HG03135 (cell line): Measurements from ENCODE around the gene TEX14.
"Not testable (repeated sequence)": the region's sequence is repeated elsewhere in the genome, so short reads cannot be mapped to it uniquely, and the experiment has no call there.

ENCODE experiments used
- ATAC-seq: cut with Tn5 transposase; IDR thresholded peaks from one replicate; pipeline ENCODE4 v1.9.1; 2021; ENCODE audit warnings: mild to moderate bottlenecking, moderate library complexity; ENCODE audit not compliant: unreplicated experiment

The TEX14 gene

DNA sequence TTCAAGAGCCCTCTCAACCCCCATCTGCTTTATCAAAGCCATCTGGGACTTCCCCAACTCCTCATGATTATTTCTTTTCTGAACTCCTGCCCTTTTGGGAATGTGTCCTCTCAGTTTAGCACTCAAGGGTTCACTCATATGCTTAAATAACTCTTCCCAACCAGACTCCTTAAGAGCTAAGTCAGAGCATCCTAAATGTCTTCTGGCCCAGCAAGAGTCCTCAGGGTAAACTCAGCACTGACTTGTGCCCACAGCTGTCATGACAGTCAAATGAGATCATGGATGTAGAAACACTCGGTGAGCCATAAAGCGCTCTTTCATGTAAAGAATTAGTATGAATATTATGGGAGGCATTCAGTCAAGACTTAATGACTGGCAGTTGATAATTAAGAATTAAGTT, 85.9 kb downstream of the TEX14 start:
- no peak for ATAC-seq

DNA sequence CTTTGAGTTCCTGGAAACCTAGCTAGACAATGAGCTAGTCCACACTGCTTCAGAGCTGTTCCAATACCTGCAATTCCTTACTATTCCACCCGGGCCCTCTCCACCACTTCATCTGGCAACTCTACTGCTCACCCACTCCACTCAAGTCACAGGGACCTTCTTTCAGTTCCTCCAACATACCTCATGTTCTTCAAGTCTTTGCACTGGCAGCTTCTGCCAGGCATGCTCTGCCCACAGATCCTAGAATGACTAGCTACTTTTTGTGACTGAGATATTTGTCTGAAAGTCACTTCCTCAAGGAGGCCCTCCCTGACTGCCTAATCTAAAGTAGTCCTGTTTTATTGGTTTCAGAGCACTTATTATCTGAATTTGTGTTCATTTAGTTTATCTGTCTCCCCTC, 86.4 kb downstream of the TEX14 start:
- ATAC-seq: no peak

DNA sequence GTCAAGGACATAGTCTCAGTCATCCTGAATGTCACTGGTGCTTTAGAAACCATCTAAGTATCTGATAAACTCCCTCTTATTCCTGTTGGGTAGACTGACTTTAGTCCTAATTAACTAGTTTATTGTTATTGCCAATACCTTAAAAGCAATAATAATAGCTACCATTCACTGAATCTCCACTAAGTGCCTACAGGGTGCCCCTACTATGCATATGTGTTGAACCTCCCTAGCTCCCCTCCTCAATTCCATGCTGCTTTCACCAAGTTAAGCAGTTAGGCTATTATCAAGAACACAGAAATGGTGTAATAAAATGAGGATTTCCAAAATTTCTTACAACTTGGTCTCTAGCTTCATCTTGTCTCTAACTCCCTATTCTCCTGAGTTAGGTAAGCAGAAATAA, 89.9 kb downstream of the TEX14 start:
- ATAC-seq: no peak

DNA sequence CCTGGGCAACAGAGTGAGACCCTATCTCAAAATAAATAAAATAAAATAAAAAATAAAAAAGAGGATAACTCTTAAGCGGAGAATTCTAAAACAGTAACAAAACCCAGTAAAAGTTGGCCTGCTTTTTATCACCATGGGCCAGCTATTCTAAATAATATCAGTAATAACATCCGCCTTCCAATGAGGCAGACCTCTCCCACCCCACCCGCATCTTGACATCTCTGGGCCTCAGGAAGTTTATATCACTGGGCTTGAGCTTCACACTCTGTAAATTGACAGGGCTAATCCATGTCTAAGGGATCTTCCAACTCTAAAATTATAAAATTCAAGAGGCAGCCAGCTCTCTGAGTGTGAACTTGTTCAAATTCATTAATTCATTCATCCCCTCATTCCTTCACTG, 94.5 kb downstream of the TEX14 start:
- no peak for ATAC-seq

DNA sequence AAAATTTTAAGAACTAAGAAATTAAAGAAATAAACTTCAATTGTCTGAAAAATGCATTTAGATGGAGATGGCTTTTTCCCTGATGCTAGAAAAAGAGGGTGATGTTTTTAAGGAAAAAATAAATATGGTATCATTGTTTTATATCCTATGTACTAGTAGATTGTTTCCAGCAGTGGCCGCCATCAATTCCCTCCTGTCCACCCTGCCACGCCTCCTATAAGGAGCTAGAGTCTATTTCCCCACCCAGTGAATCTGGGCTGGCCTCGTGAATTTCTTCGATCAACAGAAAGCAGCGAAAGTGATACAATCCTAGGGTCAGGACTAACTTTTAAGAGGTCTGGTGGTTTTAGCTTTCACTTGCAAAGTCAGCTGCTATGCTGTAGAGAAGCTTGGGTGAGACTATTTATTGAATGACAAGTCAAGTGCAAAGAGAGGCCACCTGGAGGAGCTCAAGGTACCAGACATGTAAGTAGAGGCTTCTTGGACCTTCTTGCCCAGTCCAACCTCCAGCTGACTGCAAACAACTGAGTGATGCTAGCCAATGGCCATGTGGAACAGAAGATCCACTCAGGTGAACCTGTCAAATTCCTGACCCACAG, 96.6 kb downstream of the TEX14 start:
- ATAC-seq: no peak

DNA sequence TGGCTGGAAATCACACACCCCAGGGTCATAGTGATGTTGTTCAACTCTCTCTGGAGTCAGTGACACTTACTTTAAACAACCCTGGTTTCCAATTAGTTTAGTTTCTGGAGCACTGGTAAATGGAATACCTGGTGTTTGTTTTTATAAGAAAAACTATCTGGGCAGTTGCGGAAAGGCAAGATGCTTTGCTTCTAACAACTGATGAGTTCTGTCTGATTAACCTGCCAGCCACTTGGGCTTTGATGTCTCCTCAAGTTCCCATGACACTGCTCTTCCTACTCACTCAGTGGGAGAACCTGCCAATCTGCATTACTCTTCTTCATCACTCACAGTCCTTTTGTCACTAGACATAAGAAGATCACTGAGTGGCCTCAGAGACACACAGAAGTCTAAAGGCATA, 98.7 kb downstream of the TEX14 start:
- no peak for ATAC-seq

DNA sequence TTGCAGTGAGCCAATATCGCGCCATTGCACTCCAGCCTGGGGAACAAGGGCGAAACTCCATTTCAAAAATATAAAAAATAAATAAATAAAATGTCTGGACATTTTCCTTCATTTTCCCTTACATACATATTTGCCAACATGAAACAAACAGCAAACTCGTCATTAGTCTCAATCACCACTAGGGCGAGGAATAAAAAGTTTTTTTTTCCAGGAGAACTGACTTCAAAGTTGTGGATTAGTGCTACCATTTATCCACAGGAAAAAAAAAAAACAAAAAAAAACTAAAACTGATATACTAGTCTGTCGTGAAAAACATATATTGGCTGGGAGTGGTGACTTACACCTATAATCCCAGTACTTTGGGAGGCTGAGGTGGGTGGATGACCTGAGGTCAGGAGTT, 100.4 kb downstream of the TEX14 start:
- ATAC-seq: no peak

DNA sequence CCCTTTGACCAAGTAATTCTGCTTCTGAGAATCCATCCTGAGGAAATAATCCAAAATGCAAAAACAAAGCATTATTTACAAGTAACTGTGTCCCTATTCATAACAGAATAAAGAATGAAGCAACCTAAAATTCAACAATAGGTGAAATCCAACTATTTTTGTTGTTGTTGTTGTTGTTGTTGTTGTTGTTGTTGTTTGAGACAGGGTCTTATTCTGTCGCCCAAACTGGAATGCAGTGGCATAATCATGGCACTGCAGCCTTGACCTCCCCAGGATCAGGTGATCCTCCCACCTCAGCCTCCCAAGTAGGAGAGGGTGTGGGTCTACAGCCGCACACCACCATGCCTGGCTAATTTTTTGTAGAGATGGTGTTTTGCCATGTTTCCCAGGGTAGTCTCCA, 101.5 kb downstream of the TEX14 start:
- no peak for ATAC-seq

DNA sequence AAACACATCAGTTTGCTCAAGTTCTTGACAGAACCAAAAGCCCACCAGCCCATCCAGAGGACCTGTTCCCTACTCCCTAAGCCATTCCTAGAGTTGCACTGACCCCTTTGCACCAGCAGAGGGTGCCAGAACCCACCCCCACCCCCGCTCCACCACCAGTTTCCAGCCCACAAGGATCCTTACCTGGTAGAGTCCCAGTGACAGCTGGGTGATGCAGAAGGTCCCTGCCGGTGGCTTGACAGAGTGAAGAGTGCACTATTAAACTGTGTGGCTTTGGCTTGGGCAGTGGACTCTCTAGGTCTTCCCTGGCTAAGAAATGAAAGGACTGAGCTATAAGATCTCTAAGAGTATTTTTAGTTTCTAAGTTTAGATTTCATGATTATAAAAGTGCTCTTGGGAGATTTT, 104.1 kb downstream of the TEX14 start:
- no peak for ATAC-seq

DNA sequence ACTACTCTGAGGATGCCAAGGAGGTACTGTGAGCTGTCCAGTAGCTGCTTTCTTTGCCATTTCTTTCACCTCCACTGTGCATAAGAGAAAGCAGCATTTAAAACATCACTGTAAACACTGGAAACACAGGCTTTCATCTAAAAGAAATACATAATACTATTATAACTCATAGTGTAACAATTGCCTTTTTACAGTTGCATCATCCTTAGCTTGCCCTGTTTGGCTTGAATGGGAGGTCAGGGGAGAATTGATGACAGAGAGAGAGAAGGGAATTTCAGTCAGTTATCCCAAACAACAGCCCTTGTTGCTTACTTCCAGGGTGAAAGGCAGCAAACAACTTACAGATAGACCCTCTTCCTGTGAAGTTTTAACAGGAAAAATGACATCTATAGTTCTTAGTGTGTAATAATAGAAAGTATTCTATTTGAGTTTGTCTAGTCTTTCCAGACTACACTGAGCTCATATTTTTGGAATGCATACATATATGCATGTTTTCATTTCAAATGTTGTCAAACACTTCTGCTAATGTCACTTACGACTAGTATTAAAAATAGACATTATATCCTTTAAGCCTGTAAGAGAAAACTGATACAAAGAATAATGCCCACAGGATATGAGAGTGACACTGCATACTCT, 105.7 kb downstream of the TEX14 start:
- ATAC-seq: no peak

DNA sequence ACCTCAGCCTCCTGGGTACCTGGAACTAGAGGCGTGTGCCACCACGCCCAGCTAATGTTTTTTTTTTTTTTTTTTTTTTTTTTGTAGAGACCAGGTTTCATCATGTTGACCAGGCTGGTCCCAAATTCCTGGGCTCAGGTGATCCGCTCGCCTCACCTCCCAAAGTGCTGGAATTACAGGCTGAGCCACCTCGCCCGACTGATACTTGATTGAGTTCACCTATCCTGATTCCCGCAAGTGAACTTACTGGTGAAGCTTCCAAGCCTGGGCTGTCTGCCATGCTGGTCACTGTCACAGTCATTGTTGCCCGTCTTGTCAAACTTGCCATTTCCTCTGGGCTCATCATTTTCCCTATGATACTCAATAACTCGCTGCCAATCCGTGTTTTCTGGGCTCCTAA, 106.3 kb downstream of the TEX14 start:
- no peak for ATAC-seq

DNA sequence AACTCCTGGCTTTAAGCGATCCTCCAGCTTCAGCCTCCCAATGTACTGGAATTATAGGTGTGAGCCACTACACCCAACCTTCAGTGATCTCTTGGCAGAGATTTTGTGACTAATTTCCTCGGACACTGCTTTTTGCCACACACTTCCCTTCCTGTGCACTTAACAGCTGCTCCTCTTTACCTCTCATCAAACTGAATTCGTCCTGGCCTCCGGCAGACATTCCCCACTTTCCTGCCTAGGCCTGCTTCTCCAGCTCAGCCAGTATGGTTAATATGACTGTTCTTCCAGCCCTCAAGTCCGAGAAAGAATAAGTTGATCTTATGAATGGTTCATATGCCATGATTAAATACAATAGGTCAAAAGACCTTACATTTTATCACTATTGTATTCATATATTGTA, 108.4 kb downstream of the TEX14 start:
- no peak for ATAC-seq

DNA sequence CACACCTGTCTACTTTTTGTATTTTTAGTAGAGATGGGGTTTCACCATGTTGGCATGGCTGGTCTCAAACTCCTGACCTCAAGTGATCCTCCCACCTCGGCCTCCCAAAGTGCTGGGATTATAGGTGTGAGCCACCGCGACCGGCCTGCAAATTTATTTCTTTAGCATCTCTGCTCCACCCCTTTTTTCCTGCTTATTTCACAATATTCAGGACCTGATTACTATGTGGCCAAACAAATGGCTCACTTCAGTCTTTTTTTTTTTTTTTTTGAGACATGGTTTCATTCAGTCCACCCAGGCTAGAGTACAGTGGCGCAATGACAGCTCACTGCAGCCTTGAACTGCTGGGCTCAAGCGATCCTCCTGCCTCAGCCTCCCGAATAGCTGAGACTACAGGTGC, 109.1 kb downstream of the TEX14 start:
- ATAC-seq: not testable (repeated sequence)

DNA sequence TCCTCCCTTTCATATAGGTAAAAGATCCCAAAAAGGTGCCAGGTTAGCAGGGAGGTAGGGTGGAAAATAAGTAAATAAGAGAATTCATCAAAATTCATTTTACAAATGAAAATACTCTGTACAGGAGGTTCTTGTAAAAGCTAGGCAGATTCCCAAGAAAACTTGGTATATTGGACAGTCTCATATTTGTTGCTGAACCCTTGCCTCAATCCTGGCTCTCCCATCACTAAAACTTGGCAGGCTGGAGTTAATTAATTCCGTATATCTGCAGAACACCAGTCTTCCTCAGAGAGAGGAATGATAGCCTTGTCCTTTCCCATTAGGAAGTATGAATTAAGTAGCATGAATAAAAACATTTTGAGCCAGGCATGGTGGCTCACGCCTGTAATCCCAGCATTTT, 111.2 kb downstream of the TEX14 start:
- ATAC-seq: no peak

DNA sequence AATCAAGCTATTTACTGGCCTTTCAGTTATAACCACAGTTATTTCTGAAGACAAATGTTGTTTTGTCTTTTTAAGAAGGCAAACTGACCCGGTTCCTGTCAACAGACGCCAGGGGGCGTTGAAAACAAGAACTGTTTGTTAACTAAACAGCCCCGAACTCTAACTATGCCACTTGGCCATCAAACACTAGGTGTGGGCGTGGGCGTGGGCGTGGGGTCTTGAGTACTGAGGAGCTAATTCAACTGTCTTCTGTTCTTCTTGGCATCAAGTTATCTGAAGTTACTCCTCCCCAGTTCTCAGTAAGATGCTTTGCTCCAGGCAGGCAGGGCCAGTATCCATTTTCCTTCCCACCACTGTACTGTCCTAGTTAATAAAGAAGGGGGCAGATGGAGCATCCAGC, 114.1 kb downstream of the TEX14 start:
- ATAC-seq: no peak

DNA sequence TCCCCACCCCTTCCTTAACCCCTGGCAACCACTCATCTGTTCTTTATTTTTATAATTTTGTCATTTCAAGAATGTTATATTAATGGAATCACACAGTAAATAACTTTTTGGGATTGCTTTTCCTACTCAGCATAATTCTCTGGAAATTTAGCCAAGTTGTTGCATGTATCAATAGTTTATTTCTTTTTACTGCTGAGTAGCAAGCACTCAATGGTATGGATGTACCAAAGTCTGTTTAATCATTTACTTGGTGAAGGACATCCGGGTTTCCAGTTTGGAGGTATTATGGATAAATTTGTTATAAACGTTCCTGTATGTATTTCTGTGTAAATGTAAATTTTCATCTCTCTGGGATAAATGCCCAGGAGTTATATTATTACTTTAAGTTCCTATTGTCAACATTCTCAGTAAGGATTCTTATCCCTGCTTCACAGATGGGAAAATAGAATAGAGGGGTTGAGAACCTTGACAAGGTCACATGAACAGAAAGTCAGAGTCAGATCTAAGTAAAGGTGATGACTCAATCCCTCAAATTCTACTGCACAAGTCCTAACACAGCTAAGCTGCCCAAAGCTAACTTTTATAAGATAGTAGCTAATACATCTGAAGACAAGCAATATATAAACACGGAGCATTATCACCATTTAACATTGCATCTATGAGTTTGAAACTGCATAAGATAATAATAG, 115.0 kb downstream of the TEX14 start:
- no peak for ATAC-seq

DNA sequence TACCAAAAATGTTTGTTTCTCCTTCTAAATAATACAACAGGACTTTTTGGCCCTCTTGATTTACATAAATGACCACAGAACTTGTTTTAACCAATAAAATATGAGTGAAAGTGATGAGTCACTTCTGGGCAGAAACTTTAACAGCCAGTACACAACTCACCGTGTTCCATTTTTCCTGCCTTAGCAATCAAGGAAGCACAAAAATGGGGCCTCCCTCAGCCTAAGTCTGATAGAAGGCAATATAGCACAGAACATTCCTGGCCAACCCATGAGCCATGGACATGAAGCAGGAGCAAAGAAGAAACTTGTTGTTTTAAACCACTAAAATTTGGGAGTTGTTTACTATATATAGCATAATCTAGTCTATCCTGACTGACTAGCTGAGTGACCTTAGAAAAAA, 116.3 kb downstream of the TEX14 start:
- ATAC-seq: no peak

DNA sequence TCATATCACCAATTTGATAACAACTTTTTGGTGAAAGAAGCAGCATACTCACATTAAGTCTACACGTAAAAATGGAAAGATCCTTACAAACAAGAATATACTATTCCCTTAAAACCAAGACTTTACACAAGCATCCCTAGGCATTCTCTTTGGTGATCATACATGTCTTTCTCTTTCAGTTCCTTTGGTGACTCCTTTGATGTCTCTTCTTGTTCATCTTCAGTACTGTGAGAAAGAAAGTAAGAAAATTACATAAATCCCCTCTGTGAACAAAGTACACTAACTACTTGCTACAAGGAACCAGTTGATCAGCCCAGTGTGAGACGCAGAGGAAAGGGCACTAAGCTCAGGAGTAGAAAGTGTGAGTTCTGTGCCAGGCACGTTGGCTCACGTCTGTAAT, 117.8 kb downstream of the TEX14 start:
- ATAC-seq: no peak

DNA sequence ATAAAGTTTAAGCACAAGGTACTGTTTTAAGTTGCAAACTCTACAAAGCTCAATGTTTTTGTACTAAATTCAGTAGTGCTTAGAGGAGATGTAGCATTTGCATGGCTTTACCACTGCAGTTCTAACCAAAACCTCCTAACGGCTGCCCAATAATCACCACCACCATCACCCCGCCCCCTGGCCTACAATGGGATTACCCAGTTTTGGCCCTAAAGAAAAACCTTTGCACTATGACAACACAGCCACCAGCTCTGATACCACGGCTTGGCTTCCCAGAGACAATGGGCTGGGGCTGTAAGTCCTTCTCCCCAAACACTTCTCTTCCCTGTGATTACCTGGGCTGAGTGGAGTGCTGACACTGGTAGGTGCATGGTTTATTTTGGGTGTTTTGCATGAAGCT, 119.0 kb downstream of the TEX14 start:
- ATAC-seq: no peak

DNA sequence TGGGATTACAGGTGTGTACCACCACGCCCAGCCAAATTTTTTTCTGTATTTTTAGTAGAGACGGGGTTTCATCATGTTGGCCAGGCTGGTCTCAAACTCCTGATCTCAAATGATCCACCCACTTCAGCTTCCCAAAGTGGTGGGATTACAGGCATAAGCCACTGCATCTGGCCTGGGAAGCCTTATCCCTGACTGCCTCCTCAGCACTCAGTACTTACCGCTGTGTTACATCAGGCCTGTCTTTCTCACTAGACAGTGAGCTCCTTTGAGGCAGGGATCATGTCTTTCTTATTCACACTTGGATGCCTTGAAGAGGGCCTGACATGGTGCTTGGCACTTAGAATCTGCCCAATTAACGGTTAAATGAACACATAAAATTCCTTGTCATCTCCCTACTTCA, 121.1 kb downstream of the TEX14 start:
- no peak for ATAC-seq

DNA sequence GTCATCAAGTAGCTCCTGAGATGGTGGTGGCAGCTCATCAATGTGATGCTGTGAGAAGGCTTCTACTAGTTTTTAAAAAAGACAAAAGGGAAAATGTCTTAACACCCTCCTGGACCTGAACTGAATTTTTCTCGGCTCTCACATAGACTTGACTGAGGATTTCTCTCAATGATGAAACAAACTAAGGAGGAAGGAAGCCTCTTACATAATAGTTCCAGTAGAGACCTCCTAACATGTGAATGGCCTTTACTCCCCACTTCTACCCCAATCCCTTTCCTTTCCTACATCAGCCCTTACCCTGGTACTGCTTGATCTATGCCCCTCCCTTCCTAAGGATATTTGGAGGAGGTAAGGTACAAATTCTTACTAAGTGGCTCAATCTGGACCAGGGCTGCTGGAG, 122.6 kb downstream of the TEX14 start:
- no peak for ATAC-seq

DNA sequence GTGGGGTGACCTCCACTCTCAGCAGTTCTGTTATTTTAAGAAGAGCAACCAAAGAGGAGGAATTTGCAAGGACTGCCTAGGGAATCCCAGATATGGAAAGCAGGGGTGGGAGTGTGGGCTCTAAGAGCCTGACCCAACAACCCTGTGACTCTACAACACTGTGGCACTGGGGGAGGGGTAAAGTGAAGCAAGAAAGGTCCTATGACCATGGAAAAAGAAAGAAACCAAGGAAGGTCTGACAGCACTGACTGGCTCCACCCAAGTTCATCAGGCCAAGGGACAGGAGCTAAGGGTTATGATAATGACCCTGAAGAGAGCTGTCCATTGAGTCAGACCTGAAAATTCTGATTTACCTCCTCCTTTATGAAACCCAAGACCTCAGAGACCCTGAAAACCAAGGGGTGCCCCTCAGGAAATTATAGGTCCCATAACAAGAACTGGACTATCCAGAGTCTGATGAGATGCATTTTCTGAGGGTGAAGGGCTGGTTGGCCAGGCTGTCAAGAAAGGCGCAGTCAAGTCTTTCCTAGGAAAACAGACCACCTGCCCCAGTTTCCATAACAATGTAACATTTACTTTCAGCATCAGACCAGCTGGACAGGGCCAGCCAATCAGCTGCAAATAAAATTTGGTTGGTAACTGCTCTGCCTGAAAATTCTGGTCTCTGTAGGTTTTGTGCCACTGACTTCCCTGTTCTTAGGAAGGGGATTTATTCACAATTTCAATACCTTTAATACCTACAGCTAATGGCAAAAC, 123.6 kb downstream of the TEX14 start:
- no peak for ATAC-seq
